WTC11 (cell line): ENCODE measurements around the gene IYD. TPM values are rescaled to one million over a fixed set of nuclear protein-coding genes. Genes with fewer than 3 reads are reported as not detected.

ENCODE experiments used
- ATAC-seq: fragments of 200-7000 bp; cut with Tn5 transposase; 2 replicates; pipeline ENCODE4 v1.10.0; 2021; ENCODE audit warnings: mild to moderate bottlenecking, moderate library complexity
- CTCF ChIA-PET: fragments of 300-600 bp; sonication (Branson Sonifier 250); formaldehyde crosslinking; loops from one replicate; lab custom pipeline; 2021; ENCODE audit warnings: antibody characterized with exemption; lab: Charles Lee
- POLR2A ChIA-PET: fragments of 350-600 bp; sonication (Branson Sonifier 250); formaldehyde crosslinking; loops from one replicate; lab custom pipeline; 2021; ENCODE audit warnings: antibody characterized with exemption; lab: Charles Lee
- DNase-seq: peaks from one replicate; pipeline ENCODE4 v3.0.0; 2021; ENCODE audit warnings: low spot score
- H3K27ac Mint-ChIP-seq: 2 replicates; pipeline ENCODE4 v1.8.0; 2021; ENCODE audit warnings: mixed read lengths
- H3K27me3 Mint-ChIP-seq: 2 replicates; pipeline ENCODE4 v1.8.0; 2021; ENCODE audit warnings: low read depth, mild to moderate bottlenecking, moderate library complexity, mixed read lengths
- H3K36me3 Mint-ChIP-seq: 2 replicates; pipeline ENCODE4 v1.8.0; 2021; ENCODE audit warnings: mixed read lengths
- H3K4me1 Mint-ChIP-seq: 2 replicates; pipeline ENCODE4 v1.8.0; 2022; ENCODE audit warnings: mixed read lengths
- H3K4me3 Mint-ChIP-seq: 2 replicates; pipeline ENCODE4 v1.8.0; 2021; ENCODE audit warnings: mild to moderate bottlenecking, moderate library complexity, mixed read lengths
- H3K9me3 Mint-ChIP-seq: 2 replicates; pipeline ENCODE4 v1.8.0; 2021; ENCODE audit warnings: mixed read lengths
- CREB1 ChIP-seq: sonication (generic); formaldehyde crosslinking; IDR thresholded peaks from 2 replicates; pipeline ENCODE4 v1.8.0; 2023; ENCODE audit warnings: mild to moderate bottlenecking, missing genetic modification reagents
- JAZF1 ChIP-seq: fragments of 250-450 bp; sonication (Bioruptor Pico); IDR thresholded peaks from 2 replicates; pipeline ENCODE4 v1.9.0; 2021; ENCODE audit warnings: moderate library complexity, mild to moderate bottlenecking, inconsistent platforms
- JUN ChIP-seq: sonication (generic); formaldehyde crosslinking; IDR thresholded peaks from 2 replicates; pipeline ENCODE4 v1.8.0; 2023; ENCODE audit warnings: mild to moderate bottlenecking, missing genetic modification reagents
- MYBL2 ChIP-seq: sonication (generic); formaldehyde crosslinking; IDR thresholded peaks from 2 replicates; pipeline ENCODE4 v1.8.1; 2023; ENCODE audit warnings: mild to moderate bottlenecking, moderate library complexity, missing genetic modification reagents
- NR2C2 ChIP-seq: sonication (generic); formaldehyde crosslinking; IDR thresholded peaks from 2 replicates; pipeline ENCODE4 v1.8.0; 2022; ENCODE audit warnings: mild to moderate bottlenecking, missing genetic modification reagents
- SMAD3 ChIP-seq: sonication (generic); formaldehyde crosslinking; IDR thresholded peaks from 2 replicates; pipeline ENCODE4 v1.8.0; 2022; ENCODE audit warnings: missing genetic modification reagents, mild to moderate bottlenecking, borderline replicate concordance
- TEAD1 ChIP-seq: sonication (generic); formaldehyde crosslinking; IDR thresholded peaks from 2 replicates; pipeline ENCODE4 v1.8.0; 2022; ENCODE audit warnings: mild to moderate bottlenecking, missing genetic modification reagents
- ZNF121 ChIP-seq: sonication (generic); formaldehyde crosslinking; IDR thresholded peaks from 2 replicates; pipeline ENCODE4 v1.8.0; 2023; ENCODE audit warnings: missing genetic modification reagents
- ZNF138 ChIP-seq: sonication (generic); formaldehyde crosslinking; conservative IDR thresholded peaks from 2 replicates; pipeline ENCODE4 v1.8.1; 2022; ENCODE audit warnings: mild to moderate bottlenecking, moderate library complexity, missing genetic modification reagents
- ZNF416 ChIP-seq: fragments of 250-450 bp; sonication (Bioruptor Pico); IDR thresholded peaks from 2 replicates; pipeline ENCODE4 v1.9.0; 2021; ENCODE audit warnings: mild to moderate bottlenecking, inconsistent platforms
- total RNA-seq: library from RNA; stranded (reverse); gene quantifications from 3 replicates; pipeline ENCODE4 v1.2.3, GENCODE V29; 2021
- TF ChIP-seq, protein P1 (sequence below): sonication (generic); formaldehyde crosslinking; IDR thresholded peaks from 2 replicates; pipeline ENCODE4 v1.8.1; 2023; ENCODE audit warnings: mild to moderate bottlenecking, missing genetic modification reagents, borderline replicate concordance
- TF ChIP-seq, protein P2 (sequence below): sonication (generic); formaldehyde crosslinking; IDR thresholded peaks from 2 replicates; pipeline ENCODE4 v1.8.0; 2022; ENCODE audit warnings: missing genetic modification reagents
- TF ChIP-seq, protein P3 (sequence below): sonication (generic); formaldehyde crosslinking; IDR thresholded peaks from 2 replicates; pipeline ENCODE4 v1.8.0; 2023; ENCODE audit warnings: missing genetic modification reagents

The IYD gene
- total RNA-seq, 1 experiment from 2014 or later = not detected

DNA sequence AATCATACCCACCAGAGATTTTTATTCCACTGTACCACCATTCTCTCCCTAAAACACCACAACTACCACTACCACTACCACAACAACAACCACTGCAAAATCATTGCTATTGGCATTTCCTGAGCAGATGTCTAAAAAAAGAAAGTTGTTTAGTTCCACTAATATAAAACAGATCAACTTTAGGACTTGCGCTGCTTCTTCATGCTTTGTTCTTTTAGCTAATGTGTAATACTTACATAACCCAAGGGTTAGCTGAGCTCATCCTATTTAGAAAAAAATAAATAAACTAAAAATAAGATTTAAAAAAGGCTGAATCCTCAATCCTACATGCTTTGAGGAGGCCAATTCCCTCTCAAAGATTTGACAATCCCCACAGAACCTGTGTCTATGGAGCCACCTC is 11.4 kb downstream of the IYD start:
- H3K4me1 Mint-ChIP-seq = no peaks in the 10 kb centered on the region
- no peak for ATAC-seq
- no peaks in the 10 kb centered on the region for H3K36me3 Mint-ChIP-seq
- TF ChIP-seq JAZF1 (CRISPR knock-in tag) (no peak), MYBL2 (CRISPR knock-in tag) (no peak)
- TF ChIP-seq, protein P1, sequence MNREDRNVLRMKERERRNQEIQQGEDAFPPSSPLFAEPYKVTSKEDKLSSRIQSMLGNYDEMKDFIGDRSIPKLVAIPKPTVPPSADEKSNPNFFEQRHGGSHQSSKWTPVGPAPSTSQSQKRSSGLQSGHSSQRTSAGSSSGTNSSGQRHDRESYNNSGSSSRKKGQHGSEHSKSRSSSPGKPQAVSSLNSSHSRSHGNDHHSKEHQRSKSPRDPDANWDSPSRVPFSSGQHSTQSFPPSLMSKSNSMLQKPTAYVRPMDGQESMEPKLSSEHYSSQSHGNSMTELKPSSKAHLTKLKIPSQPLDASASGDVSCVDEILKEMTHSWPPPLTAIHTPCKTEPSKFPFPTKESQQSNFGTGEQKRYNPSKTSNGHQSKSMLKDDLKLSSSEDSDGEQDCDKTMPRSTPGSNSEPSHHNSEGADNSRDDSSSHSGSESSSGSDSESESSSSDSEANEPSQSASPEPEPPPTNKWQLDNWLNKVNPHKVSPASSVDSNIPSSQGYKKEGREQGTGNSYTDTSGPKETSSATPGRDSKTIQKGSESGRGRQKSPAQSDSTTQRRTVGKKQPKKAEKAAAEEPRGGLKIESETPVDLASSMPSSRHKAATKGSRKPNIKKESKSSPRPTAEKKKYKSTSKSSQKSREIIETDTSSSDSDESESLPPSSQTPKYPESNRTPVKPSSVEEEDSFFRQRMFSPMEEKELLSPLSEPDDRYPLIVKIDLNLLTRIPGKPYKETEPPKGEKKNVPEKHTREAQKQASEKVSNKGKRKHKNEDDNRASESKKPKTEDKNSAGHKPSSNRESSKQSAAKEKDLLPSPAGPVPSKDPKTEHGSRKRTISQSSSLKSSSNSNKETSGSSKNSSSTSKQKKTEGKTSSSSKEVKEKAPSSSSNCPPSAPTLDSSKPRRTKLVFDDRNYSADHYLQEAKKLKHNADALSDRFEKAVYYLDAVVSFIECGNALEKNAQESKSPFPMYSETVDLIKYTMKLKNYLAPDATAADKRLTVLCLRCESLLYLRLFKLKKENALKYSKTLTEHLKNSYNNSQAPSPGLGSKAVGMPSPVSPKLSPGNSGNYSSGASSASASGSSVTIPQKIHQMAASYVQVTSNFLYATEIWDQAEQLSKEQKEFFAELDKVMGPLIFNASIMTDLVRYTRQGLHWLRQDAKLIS (CRISPR knock-in tag) = no peak
- POLR2A ChIA-PET = no interaction called here
- peaks cover 8% of the 10 kb centered on the region; the same call in 1 of the 2 replicates for H3K27me3 Mint-ChIP-seq
- H3K27ac Mint-ChIP-seq = no peak overlapping the region
- CTCF ChIA-PET = interaction anchor here (0.6 kb wide), 1 partner anchor 298 kb away, joined by 7 read pairs; no protein-coding TSS in a partner anchor
- DNase-seq = no peak
- no peaks in the 10 kb centered on the region for H3K9me3 Mint-ChIP-seq
- no peak overlapping the region for H3K4me3 Mint-ChIP-seq

DNA sequence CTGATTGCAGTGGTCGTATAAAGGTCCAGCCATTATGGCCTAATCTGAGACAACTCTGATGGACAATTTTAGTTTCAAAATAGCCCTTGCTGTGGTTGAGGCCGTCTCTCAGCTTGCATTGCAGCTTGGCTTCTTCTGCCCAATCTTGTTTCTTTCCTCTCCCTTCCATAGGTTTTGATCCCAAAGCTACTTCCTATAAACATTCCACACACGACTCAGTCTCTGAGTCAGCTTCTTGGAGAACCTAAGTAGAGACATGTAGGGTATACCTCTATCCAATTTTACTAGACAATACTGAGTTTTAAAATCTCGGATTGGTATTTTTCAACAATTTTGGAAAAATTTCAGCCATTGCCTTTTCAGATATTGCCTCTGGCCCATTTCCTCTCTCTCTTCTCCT is 13.4 kb downstream of the IYD start:
- TF ChIP-seq CREB1 (CRISPR knock-in tag) (no peak), ZNF416 (CRISPR knock-in tag) (no peak), SMAD3 (no peak), TEAD1 (CRISPR knock-in tag) (no peak), JUN (CRISPR knock-in tag) (no peak), ZNF121 (CRISPR knock-in tag) (no peak)
- TF ChIP-seq, protein P2, sequence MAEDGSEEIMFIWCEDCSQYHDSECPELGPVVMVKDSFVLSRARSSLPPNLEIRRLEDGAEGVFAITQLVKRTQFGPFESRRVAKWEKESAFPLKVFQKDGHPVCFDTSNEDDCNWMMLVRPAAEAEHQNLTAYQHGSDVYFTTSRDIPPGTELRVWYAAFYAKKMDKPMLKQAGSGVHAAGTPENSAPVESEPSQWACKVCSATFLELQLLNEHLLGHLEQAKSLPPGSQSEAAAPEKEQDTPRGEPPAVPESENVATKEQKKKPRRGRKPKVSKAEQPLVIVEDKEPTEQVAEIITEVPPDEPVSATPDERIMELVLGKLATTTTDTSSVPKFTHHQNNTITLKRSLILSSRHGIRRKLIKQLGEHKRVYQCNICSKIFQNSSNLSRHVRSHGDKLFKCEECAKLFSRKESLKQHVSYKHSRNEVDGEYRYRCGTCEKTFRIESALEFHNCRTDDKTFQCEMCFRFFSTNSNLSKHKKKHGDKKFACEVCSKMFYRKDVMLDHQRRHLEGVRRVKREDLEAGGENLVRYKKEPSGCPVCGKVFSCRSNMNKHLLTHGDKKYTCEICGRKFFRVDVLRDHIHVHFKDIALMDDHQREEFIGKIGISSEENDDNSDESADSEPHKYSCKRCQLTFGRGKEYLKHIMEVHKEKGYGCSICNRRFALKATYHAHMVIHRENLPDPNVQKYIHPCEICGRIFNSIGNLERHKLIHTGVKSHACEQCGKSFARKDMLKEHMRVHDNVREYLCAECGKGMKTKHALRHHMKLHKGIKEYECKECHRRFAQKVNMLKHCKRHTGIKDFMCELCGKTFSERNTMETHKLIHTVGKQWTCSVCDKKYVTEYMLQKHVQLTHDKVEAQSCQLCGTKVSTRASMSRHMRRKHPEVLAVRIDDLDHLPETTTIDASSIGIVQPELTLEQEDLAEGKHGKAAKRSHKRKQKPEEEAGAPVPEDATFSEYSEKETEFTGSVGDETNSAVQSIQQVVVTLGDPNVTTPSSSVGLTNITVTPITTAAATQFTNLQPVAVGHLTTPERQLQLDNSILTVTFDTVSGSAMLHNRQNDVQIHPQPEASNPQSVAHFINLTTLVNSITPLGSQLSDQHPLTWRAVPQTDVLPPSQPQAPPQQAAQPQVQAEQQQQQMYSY (CRISPR knock-in tag) = no peak
- TF ChIP-seq, protein P3, sequence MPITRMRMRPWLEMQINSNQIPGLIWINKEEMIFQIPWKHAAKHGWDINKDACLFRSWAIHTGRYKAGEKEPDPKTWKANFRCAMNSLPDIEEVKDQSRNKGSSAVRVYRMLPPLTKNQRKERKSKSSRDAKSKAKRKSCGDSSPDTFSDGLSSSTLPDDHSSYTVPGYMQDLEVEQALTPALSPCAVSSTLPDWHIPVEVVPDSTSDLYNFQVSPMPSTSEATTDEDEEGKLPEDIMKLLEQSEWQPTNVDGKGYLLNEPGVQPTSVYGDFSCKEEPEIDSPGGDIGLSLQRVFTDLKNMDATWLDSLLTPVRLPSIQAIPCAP (CRISPR knock-in tag) = no peak
- TF ChIP-seq, all 79 proteins: peak for 0
- H3K27me3 Mint-ChIP-seq = peaks cover 5% of the 10 kb centered on the region; the same call in 1 of the 2 replicates
- H3K4me3 Mint-ChIP-seq = no peak overlapping the region
- no peaks in the 10 kb centered on the region for H3K4me1 Mint-ChIP-seq
- H3K9me3 Mint-ChIP-seq = no peaks in the 10 kb centered on the region
- DNase-seq (no peak), ATAC-seq (no peak)
- CTCF ChIA-PET = interaction anchor here (1.7 kb wide), 1 partner anchor 13 kb away, joined by 7 read pairs; no protein-coding TSS in a partner anchor
- no peaks in the 10 kb centered on the region for H3K36me3 Mint-ChIP-seq
- no peak overlapping the region for H3K27ac Mint-ChIP-seq
- POLR2A ChIA-PET = no interaction called here

DNA sequence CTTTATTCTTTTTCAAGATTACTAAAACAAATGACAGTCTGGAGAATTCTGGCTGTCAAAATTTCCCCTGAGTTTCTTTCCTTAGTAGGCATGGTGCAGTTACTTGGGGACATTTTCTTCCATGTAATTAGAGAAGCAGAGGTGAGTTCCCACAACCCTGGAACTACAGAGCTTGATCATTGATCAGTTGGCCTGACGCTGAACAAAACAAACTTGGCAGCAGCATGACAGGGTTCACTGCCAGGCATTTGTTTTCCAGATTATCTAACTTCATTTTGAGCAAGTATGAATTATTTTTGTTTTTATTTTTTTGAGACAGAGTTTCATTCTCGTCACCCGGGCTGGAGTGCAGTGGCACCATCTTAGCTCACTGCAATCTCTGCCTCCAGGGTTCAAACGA is 22.6 kb downstream of the IYD start:
- no peaks in the 10 kb centered on the region for H3K36me3 Mint-ChIP-seq
- H3K27me3 Mint-ChIP-seq = peaks cover 11% of the 10 kb centered on the region
- H3K27ac Mint-ChIP-seq = no peak overlapping the region
- no peak for TF ChIP-seq ZNF138 (CRISPR knock-in tag)
- no peak for TF ChIP-seq NR2C2 (CRISPR knock-in tag)
- TF ChIP-seq, protein P1 (CRISPR knock-in tag) = no peak
- H3K4me3 Mint-ChIP-seq = no peak overlapping the region
- ATAC-seq (no peak), DNase-seq (no peak)
- no peaks in the 10 kb centered on the region for H3K4me1 Mint-ChIP-seq
- H3K9me3 Mint-ChIP-seq = no peaks in the 10 kb centered on the region
- POLR2A ChIA-PET = no interaction called here
- CTCF ChIA-PET = interaction anchor here (0.7 to 1.1 kb wide), 2 partner anchors 231 to 426 kb away, joined by 3 to 5 read pairs; no protein-coding TSS in a partner anchor
